Measurements from ENCODE around the gene CCL22.
A peak's percentile ranks its signal among the peaks of the same experiment; 100 is the strongest.

CCL22 gene

DNA sequence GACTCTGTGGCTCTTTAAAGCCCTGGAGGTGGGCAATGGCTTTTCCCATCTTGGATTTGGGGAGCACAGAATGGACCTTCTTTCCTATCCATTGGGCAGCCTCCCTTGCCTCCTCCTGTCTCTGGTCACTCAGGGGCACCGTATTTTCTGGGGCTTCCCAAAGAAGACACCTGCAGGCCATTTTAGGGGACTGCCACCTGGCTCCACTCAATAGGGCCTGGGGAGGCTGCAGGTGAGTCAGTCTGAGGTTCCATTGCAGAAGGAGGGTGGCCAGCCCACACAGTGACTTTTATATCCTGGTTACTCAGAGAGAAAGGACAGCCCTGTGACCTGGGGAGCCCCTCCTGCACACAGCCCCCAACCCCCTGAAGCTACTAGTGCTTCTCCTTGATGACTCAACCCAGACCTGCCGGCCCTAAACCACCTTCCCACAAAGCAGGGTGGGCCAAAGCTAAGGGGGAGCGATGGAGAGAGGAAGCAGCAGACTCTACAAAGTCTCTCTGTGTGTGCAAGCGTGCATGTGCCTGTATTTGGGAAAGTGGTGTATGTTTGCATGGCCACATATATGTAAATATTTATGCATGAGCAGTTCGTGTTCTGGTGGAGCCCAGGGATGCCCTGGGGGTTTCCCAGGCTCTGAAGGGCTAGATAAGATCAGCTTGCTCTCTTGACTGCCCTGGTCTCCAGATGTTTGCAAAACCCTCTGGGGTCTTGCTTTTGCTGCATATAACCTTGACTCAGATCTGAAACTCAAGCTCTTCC is 18.7 kb downstream of the CCL22 start:
- DNase-seq: peak; percentile 42

DNA sequence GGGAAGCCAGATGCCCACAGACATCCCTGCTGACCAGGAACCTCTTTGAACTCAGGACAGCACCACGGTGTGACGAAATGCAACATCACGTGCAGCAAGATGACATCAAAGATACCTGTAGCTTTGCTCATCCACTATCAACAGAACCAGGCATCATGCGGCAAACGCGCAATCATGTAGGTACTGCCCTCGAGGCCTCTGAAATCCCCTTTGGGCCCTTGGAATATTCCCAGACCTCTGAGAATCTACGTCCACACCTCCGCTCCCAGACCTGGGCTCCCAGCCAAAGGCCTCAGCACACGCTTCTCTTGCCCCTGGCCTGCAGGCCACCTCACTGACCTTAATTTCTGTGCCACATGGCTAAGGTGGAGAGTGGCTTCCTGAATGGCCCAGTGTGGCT is 21.0 kb downstream of the CCL22 start:
- no peak for DNase-seq

DNA sequence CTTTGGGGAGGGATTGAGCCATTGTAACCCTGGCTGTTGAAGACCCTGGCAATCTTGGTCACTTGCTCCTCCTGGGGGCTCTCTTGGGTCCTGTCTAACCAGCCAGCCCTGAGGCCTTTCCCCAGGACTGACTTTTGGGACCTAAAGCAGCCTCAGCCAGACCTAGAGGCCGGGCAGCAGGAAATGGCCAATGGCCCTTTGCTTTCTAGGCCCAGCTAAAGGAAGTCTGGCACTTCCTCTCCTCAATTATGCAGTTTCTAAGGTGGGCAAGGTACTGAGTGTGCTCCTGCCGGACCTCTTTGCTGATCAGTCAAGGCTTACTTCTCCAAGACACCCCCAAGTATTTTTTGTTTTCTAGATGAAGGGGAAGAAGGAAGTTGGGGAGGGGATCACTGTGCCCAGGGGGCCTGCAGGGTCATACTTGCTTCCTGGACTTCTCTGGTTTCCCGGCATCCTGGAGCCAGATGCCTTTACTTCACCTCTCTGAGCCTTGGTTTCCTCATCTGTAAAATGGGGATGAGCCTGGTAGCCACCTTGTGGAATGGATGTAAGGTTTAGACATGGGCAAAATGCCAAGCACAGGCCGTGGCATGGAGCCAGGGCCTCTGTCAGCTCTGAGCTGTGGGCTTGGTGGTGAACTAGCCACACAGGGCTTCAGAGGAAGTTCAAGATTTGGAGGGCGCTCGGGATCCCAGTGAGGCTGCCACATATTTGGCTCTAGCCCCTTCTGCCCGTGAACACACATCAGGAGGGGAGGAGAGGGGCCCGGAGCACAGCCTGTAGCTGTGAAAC is 22.3 kb downstream of the CCL22 start:
- DNase-seq: no peak

DNA sequence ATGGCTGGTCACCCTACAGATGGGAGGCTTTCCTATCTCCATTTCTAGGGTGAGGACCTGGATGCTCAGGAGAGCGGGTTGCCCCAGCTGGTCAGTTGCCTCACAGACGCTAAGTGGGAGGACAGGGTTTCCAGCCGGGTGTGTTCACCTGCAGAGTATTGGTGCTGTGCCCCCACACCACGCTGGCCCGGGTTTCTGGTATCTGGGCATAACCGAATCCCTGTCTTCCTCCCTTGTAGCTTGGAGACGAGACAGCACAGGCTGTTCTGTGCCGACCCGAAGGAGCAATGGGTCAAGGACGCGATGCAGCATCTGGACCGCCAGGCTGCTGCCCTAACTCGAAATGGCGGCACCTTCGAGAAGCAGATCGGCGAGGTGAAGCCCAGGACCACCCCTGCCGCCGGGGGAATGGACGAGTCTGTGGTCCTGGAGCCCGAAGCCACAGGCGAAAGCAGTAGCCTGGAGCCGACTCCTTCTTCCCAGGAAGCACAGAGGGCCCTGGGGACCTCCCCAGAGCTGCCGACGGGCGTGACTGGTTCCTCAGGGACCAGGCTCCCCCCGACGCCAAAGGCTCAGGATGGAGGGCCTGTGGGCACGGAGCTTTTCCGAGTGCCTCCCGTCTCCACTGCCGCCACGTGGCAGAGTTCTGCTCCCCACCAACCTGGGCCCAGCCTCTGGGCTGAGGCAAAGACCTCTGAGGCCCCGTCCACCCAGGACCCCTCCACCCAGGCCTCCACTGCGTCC is 23.4 kb downstream of the CCL22 start:
- DNase-seq: no peak

DNA sequence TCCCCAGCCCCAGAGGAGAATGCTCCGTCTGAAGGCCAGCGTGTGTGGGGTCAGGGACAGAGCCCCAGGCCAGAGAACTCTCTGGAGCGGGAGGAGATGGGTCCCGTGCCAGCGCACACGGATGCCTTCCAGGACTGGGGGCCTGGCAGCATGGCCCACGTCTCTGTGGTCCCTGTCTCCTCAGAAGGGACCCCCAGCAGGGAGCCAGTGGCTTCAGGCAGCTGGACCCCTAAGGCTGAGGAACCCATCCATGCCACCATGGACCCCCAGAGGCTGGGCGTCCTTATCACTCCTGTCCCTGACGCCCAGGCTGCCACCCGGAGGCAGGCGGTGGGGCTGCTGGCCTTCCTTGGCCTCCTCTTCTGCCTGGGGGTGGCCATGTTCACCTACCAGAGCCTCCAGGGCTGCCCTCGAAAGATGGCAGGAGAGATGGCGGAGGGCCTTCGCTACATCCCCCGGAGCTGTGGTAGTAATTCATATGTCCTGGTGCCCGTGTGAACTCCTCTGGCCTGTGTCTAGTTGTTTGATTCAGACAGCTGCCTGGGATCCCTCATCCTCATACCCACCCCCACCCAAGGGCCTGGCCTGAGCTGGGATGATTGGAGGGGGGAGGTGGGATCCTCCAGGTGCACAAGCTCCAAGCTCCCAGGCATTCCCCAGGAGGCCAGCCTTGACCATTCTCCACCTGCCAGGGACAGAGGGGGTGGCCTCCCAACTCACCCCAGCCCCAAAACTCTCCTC is 24.1 kb downstream of the CCL22 start:
- DNase-seq: no peak

DNA sequence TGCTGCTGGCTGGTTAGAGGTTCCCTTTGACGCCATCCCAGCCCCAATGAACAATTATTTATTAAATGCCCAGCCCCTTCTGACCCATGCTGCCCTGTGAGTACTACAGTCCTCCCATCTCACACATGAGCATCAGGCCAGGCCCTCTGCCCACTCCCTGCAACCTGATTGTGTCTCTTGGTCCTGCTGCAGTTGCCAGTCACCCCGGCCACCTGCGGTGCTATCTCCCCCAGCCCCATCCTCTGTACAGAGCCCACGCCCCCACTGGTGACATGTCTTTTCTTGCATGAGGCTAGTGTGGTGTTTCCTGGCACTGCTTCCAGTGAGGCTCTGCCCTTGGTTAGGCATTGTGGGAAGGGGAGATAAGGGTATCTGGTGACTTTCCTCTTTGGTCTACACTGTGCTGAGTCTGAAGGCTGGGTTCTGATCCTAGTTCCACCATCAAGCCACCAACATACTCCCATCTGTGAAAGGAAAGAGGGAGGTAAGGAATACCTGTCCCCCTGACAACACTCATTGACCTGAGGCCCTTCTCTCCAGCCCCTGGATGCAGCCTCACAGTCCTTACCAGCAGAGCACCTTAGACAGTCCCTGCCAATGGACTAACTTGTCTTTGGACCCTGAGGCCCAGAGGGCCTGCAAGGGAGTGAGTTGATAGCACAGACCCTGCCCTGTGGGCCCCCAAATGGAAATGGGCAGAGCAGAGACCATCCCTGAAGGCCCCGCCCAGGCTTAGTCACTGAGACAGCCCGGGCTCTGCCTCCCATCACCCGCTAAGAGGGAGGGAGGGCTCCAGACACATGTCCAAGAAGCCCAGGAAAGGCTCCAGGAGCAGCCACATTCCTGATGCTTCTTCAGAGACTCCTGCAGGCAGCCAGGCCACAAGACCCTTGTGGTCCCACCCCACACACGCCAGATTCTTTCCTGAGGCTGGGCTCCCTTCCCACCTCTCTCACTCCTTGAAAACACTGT is 25.0 kb downstream of the CCL22 start:
- DNase-seq: no peak

DNA sequence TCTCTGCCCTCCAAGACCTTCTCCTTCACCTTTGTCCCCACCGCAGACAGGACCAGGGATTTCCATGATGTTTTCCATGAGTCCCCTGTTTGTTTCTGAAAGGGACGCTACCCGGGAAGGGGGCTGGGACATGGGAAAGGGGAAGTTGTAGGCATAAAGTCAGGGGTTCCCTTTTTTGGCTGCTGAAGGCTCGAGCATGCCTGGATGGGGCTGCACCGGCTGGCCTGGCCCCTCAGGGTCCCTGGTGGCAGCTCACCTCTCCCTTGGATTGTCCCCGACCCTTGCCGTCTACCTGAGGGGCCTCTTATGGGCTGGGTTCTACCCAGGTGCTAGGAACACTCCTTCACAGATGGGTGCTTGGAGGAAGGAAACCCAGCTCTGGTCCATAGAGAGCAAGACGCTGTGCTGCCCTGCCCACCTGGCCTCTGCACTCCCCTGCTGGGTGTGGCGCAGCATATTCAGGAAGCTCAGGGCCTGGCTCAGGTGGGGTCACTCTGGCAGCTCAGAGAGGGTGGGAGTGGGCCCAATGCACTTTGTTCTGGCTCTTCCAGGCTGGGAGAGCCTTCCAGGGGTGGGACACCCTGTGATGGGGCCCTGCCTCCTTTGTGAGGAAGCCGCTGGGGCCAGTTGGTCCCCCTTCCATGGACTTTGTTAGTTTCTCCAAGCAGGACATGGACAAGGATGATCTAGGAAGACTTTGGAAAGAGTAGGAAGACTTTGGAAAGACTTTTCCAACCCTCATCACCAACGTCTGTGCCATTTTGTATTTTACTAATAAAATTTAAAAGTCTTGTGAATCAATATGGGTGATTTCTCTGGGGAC is 25.9 kb downstream of the CCL22 start:
- no peak for DNase-seq

DNA sequence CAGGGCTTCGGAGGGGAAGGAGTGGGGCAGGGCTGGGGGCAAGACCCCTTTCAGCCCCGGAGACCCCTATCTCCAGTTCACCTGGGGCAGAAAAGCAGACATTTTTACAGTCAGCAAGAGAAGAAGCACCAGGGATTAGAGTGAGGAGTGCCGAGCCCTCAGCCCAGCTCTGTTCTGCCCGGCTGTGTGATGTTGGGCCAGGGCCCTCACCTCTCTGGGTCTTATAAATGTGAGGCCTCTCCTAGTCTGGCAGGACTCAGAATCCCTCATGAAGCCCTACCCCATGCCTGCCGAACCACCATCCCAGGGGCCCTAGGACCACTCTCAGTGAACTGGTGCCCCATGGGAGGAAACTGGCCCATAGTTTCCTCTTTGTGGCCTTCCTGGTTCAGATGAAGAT is 26.5 kb downstream of the CCL22 start:
- DNase-seq: no peak

DNA sequence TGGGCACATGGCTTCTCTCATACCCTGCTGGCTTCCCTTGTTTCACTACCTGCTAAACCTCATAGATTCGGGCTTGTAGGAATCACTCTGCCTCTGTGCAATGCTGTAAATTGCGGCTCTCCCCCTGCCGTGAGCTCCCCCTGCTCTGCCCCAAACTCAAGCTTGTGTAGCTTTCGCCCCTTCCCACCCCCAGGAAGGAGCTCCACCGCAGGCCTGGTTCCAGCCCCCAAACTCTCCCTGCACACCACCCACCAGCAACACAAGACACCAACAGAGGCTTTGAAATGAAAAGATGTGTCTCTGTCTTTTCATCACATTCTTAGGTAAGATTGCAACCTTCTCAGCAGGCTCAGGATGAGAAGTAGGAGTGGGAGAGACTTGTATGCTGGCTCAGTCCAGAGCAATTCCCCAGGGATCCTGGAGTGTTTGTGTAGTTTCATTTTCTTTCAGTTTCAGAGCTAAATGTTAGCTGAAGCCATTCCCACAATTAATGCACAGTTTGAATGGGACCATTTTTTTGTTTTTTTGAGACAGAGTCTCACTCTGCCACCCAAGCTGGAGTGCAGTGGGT is 27.9 kb downstream of the CCL22 start:
- no peak for DNase-seq

DNA sequence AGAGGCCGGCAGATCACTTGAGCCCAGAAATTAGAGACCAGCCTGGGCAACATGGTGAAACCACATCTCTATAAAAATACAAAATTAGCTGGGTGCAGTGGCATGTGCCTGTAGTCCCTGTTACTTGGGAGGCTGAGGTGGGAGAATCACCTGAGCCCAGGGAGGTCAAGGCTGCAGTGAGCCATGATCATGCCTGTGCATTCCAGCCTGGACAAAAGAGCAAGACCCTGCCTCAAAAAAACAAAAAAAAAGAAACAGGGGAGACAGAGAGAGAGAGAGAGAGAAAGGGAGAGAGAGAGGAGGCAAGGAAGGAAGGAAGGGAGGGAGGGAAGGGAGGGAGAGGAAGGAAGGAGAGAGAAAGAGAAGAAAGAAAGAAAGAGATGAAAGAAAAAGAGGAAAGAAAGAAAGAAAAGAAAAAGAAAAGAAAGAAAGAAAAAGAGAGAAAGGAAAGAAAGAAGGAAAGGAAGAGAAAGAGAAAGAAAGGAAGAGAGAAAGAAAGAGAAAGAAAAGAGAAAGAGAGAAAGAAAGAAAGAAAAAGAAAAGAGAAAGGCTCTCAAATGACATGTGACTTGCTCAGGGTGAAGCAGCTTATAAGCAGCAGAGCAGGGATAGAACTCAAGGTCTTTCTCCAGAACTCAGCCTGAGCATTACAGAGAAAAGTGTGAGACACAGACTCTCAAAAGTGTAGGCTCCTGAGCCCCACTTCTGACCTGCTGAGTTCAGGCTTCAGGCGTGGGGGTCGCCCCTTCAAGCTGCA is 29.2 kb downstream of the CCL22 start:
- no peak for DNase-seq

DNA sequence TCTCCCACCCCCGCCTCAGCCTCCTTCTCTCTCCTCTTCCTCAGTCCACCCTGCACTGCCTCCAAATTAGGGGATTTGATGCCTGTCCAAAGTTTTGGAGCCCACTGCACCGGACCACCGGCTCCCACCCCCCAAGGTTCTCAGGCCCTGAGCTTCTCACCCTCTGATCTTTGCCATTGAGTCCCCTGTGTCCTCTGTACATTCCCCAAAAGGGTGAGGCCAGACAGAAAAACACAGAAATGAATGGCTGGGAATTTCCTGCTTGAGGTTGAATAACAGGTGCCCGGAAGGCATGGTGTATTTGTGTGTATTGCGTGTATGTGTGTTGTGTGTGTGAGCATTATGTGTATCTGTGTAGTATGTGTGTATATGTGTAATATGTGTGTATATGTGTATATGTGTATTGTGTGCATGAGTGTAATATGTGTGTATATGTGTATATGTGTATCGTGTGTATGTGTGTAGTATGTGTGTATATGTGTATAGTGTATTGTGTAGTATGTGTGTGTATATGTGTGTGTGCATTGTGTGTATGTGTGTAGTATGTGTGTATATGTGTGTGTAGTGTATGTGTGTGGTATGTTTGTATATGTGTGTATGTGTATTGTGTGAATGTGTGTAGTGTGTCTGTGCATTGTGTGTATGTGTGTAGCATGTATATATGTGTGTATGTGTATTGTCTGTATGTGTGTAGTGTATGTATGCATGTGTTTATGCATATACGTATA is 29.9 kb downstream of the CCL22 start:
- DNase-seq: no peak

DNA sequence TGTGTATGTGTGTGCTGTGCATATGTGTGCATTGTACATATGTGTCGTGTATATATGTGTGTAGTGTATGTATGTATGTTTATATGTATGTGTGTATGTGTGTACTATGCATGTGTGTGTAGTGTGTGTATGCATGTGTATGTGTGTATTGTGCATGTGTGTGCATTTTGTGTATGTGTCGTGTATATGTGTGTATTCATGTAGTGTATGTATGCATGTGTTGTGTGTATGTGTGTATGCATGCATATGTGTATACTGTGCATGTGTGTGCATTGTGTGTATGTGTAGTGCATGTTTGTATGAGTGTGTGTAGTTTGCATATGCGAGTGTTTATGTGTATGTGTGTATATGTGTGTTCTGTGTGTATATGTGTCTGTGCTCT is 30.5 kb downstream of the CCL22 start:
- DNase-seq: no peak

DNA sequence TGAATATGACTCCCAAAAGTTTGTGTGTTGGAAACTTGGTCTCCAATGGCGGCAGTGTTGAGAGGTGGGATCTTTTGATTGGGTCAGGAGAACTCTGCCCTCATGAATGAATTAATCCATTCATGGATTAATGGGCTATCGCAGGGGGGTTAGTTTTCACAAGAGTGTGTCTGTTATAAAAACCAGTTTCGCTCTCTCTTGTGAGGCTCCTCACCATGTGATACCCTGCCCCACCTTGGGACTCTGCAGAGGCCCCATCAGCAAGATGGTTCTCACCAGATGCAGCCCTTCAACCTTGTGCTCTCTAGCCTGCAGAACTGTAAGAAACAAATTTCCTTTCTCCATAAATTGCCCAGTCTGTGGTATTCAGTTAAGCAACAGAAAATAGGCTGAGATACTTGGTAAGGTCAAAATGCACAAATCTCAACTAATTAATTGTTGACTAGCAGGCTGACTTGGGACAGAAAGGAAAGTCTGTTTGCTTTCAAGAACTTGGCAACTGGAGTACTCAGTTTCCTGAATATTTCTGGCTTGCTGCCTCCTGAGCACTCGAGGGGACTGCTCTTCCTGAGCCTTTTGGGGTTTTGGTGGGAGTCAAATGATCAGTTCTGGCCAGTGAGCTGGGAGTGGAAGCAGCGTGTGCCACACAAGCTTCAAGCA is 32.2 kb downstream of the CCL22 start:
- DNase-seq: no peak

DNA sequence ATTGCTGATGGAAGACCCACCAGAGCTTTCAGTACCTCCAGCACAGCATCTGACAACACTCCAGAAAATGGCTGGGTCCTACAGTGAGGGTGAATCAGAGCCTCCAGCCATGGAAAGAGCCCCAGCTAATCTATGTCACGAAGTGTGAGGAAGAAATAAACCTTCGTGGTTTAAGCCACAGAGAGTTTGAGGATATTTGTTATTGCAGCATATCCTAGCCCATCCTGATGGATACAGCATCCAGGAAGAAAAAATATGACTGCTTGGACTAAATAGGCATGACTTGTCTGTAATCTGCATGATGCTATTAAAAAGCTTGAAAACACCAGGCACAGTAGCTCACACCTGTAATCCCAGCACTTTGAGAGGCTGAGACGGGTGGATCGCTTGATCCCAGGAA is 32.7 kb downstream of the CCL22 start:
- DNase-seq: no peak

DNA sequence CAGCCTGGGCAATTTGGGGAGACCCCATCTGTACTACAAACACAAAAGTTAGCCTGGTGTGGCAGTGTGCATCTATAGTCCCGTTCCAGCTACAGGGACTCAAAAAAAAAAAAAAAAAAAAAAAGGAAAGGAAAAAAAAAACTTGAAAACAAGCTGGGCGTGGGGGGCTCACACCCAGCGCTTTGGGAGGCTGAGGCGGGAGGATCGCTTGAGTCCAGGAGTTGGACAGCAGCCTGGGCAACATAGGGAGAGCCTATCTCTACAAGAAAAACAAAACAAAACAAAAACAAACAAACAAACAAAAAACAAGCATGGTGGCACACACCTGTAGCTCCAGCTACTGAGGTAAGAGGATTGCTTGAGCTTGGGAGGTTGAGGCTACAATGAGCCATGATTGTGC is 33.1 kb downstream of the CCL22 start:
- no peak for DNase-seq

DNA sequence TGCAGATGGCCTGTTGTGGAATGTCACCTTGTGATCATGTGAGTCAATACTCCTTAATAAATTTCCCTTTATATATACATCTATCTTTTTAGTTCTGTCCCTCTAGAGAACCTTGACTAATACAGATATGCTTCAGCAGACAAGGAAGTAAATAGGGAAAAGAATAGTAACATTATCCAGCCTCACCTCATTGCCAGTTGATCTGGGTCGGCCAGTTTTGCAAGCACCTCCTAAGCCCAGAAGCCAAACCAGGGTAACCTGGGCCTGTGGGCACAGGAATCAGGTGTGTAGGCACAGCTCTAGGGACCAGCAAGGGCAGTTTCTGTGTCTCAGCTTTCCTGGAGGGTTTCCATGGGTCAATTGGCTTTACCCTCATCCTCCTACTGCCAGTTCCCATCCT is 34.1 kb downstream of the CCL22 start:
- no peak for DNase-seq

DNA sequence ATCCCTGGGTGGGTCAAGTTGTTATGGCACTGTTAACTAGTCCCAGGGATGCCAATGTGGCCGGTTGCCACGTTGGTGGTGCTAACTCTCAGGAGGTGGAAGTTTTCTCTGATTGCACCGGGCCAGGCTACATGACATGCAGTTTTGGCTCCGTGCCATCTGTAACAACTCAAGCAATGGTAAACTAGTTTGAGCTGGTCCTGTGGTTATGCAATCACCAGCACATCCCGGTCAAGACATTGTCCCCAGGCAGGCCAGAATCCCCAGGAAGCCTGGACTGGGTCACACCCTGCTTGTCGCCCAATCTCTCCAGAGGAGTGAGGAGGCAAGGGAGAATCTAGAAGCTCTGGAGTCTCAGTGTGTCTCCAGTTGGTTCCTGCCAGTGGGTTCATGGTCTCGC is 35.9 kb downstream of the CCL22 start:
- DNase-seq: no peak

DNA sequence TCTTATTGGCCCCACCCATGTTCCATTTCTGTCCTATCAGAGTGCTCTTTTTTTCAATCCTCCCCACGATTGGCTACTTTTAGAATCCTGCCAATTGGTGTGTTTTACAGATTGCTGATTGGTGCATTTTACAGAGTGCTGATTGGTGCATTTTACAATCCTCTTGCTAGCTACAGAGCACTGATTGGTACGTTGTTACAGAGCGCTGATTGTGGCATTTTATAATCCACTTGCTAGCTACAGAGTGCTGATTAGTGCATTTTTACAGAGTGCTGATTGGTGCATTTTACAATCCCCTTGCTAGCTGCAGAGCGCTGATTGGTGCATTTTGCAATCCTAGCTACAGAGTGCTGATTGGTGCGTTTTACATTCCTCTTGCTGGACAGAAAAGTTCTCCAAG is 36.4 kb downstream of the CCL22 start:
- no peak for DNase-seq

DNA sequence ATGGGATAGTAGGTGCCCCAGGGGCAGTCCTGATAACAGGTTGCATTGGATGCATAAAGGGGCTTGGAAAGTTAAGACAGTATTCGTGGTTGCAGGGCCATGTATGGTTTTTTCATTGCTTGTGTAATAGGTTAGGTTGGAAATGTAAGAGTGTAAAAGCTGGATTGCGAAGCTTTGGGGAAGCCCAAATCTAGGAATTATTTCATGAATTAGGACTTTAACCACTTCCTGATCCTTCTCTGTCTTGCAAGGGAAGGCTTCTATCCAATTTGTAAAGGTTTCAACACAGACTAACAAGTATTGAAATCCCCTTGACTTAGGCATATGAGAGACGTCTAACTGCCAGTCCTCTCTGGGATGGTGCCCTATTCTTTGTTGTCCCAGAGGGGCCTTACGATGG is 38.2 kb downstream of the CCL22 start:
- no peak for DNase-seq

Data from activated CD4-positive, CD25-positive, alpha-beta regulatory T cell treated with anti-CD3 and anti-CD28 coated beads, Interleukin-2, amount 50 U/mL, for 72 hours (primary cell).